Measurements from ENCODE around the gene CABP7.
A peak's percentile ranks its signal among the peaks of the same experiment; 100 is the strongest.

The CABP7 gene

DNA sequence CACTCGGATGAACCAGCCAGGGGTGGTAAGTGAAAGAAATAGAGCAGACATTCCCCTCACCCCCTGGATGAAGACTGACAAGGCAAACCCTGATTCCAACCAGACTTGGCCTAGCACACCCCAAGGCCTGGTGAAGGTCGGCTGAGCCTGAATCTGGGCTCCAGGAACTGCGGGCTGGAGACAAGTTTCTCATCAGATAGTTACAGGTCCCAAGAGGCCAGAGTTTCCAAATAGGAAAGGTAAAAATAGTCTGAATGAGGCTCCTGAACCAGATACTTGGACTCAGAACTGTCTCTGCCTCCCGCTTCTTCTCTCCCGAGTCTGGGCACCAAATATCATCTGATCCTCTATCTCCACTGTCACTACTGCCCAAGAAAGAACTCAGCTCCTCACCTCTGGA lies 39.2 kb downstream of the CABP7 start:
- Histone ChIP-seq H3K36me3 (ENCODE audit: control insufficient read depth, low read length) (no peaks in the 10 kb centered on the region), H4K20me1 (ENCODE audit: control insufficient read depth, insufficient read depth, low read depth, low read length) (no peaks in the 10 kb centered on the region), H3F3A (ENCODE audit: control insufficient read depth, insufficient read depth) (no peaks in the 10 kb centered on the region), H3K4me3 (ENCODE audit: low read length) (no peak overlapping the region), H3K9me2 (replicated peaks; ENCODE audit: control insufficient read depth, low read length) (no peaks in the 10 kb centered on the region), H3K9me3 (ENCODE audit: control insufficient read depth, insufficient read depth, low read length) (no peaks in the 10 kb centered on the region), H3K79me2 (ENCODE audit: control insufficient read depth, low read length) (no peaks in the 10 kb centered on the region), H3K4me2 (ENCODE audit: low read length) (no peak overlapping the region), H3K27me3 (ENCODE audit: control insufficient read depth, low read length) (no peaks in the 10 kb centered on the region), H3K4me1 (ENCODE audit: control insufficient read depth, low read length) (peaks cover under 1% of the 10 kb centered on the region), H3K27ac (ENCODE audit: low read depth, low read length) (no peak overlapping the region)
- TF ChIP-seq, protein P1, sequence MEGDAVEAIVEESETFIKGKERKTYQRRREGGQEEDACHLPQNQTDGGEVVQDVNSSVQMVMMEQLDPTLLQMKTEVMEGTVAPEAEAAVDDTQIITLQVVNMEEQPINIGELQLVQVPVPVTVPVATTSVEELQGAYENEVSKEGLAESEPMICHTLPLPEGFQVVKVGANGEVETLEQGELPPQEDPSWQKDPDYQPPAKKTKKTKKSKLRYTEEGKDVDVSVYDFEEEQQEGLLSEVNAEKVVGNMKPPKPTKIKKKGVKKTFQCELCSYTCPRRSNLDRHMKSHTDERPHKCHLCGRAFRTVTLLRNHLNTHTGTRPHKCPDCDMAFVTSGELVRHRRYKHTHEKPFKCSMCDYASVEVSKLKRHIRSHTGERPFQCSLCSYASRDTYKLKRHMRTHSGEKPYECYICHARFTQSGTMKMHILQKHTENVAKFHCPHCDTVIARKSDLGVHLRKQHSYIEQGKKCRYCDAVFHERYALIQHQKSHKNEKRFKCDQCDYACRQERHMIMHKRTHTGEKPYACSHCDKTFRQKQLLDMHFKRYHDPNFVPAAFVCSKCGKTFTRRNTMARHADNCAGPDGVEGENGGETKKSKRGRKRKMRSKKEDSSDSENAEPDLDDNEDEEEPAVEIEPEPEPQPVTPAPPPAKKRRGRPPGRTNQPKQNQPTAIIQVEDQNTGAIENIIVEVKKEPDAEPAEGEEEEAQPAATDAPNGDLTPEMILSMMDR (IDR thresholded peaks at IDR 0.05; ENCODE audit: low read depth, low read length, poor library complexity, severe bottlenecking): no peak
- no peak for TF ChIP-seq EZH2phosphoT487 (IDR thresholded peaks at IDR 0.05; ENCODE audit: borderline replicate concordance, low read length)

DNA sequence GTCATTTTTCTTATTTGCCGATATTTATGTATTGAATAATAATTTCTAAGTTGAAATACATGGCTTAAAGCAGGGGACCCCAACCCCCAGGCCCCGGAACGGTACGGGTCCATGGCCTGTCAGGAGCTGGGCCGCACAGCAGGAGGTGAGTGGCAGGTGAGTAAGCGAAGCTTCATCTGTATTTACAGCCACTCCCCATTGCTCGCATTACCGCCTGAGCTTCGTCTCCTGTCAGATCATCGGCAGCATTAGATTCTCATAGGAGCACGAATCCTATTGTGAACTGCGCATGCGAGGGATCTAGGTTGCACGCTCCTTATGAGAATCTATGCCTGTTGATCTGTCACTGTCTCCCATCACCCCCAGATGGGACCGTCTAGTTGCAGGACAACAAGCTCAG lies 42.5 kb downstream of the CABP7 start:
- no peaks in the 10 kb centered on the region for H3K9me3 ChIP-seq (ENCODE audit: control insufficient read depth, insufficient read depth, low read length)
- peaks cover 17% of the 10 kb centered on the region for H3K4me1 ChIP-seq (ENCODE audit: control insufficient read depth, low read length)
- TF ChIP-seq EZH2phosphoT487 (IDR thresholded peaks at IDR 0.05; ENCODE audit: borderline replicate concordance, low read length): no peak
- TF ChIP-seq, protein P1 (IDR thresholded peaks at IDR 0.05; ENCODE audit: low read depth, low read length, poor library complexity, severe bottlenecking): no peak
- H3K36me3 ChIP-seq (ENCODE audit: control insufficient read depth, low read length): no peaks in the 10 kb centered on the region; the same call in 1 of the 2 replicates
- H3K9me2 ChIP-seq (replicated peaks; ENCODE audit: control insufficient read depth, low read length): no peaks in the 10 kb centered on the region
- H3K27me3 ChIP-seq (ENCODE audit: control insufficient read depth, low read length): no peaks in the 10 kb centered on the region
- H3K79me2 ChIP-seq (ENCODE audit: control insufficient read depth, low read length): peaks cover 20% of the 10 kb centered on the region
- no peak overlapping the region for H3K4me2 ChIP-seq (ENCODE audit: low read length)
- no peak overlapping the region for H3K4me3 ChIP-seq (ENCODE audit: low read length)
- no peaks in the 10 kb centered on the region for H4K20me1 ChIP-seq (ENCODE audit: control insufficient read depth, insufficient read depth, low read depth, low read length)
- no peak overlapping the region for H3K27ac ChIP-seq (ENCODE audit: low read depth, low read length)
- H3F3A ChIP-seq (ENCODE audit: control insufficient read depth, insufficient read depth): no peaks in the 10 kb centered on the region

DNA sequence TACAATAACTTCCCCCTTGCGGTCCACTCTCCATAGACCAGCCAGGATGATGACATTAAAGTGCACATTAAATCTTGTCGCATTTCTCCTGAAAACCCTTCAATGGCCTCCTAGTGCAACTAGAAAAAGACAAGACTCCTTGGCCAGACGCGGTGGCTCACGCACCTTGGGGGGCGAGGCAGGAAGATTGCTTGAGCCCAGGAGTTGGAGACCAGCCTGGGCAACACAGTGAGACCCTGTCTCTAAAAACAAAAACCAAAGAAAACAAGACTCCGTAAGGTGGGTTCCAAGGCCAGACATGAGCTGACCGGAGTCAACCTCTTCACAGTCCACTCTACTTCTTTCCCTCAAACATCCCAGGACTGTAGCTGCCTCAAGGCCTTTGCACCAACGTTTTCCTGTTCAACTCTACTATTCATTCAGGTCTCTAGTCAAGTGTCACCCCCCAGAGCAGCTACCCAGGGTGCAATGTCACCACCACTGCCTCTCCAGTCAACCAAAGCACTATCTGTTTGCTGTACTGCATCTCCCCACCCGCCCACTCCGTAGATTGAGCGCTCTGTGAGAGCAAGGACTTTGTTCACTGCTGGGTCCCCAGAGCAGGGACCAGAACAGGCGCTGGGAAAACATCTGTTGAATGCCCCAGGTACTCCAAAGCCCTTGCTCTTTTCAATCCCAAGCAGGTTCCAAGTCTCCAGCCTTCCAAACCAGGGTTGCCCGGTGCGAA lies 46.3 kb downstream of the CABP7 start:
- peaks cover 45% of the 10 kb centered on the region for H3K79me2 ChIP-seq (ENCODE audit: control insufficient read depth, low read length)
- no peaks in the 10 kb centered on the region for H3K9me3 ChIP-seq (ENCODE audit: control insufficient read depth, insufficient read depth, low read length)
- peaks cover 35% of the 10 kb centered on the region for H3K36me3 ChIP-seq (ENCODE audit: control insufficient read depth, low read length)
- TF ChIP-seq EZH2phosphoT487 (IDR thresholded peaks at IDR 0.05; ENCODE audit: borderline replicate concordance, low read length): no peak
- TF ChIP-seq, protein P1 (IDR thresholded peaks at IDR 0.05; ENCODE audit: low read depth, low read length, poor library complexity, severe bottlenecking): no peak
- no peaks in the 10 kb centered on the region for H3F3A ChIP-seq (ENCODE audit: control insufficient read depth, insufficient read depth)
- peak overlapping the region; percentile 66 for H3K4me2 ChIP-seq (ENCODE audit: low read length)
- H3K4me1 ChIP-seq (ENCODE audit: control insufficient read depth, low read length): peaks cover 28% of the 10 kb centered on the region
- no peaks in the 10 kb centered on the region; the same call in 1 of the 2 replicates for H4K20me1 ChIP-seq (ENCODE audit: control insufficient read depth, insufficient read depth, low read depth, low read length)
- peak overlapping the region; percentile 98 for H3K4me3 ChIP-seq (ENCODE audit: low read length)
- H3K9me2 ChIP-seq (replicated peaks; ENCODE audit: control insufficient read depth, low read length): no peaks in the 10 kb centered on the region
- H3K27me3 ChIP-seq (ENCODE audit: control insufficient read depth, low read length): no peaks in the 10 kb centered on the region
- H3K27ac ChIP-seq (ENCODE audit: low read depth, low read length): peak overlapping the region; percentile 52

Measured in DOHH2 (cell line).